ENCODE data around the gene DCUN1D3.
A peak's percentile ranks its signal among the peaks of the same experiment; 100 is the strongest.

The DCUN1D3 gene

DNA sequence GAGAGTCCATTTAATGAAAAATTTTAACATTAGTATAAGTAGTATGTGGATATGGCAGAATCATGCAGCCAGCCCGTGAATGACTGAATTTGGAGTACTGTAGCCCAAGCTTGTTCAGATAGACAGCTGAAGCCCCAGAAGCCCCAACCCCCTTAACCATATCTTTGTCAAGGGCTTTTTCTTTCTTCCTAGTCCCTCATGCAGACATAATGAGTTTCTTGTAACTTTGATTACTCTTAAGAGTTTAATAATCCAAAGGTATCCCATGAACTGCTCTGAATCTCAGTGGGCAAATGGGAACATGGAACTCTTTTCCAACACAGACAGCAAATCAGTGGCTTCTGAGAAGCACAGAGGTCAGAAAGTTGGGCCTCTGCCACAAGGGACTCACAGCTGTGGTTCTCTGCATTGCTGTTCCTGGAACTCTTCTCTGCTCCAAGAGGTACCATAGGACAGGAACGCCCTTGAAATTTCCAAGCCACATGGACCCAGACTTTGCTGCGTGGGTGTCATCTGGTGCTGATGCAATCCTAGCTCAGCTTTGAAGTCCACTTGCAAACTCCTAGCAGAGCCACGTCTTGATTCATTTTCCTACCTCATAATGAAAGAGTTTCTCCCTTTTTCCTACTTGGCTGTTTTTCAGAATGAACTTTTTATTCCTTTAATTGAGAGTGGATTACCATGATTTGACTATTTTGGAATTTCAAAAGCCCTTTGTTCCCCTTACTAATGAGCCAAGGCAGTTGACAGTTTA, 18.5 kb upstream of the DCUN1D3 start:
- no peak for DNase-seq

DNA sequence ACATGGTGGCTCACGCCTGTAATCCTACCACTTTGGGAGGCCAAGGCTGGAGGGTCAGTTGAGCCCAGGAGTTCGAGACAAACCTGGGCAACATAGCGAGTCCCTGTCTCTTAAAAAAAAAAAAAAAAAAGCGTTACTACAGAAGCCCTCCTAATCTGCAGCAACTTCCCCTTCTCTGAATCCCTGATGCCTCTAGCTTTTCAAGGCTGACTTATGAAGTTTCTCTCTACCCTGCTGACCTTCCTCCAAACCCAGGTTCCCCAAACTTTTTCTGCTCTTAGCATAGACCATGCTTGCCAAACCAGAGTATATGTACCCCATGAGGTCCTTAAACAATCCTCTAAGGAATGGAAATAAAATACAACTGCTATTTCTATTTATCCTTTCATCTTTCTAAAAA, 16.8 kb upstream of the DCUN1D3 start:
- no peak for DNase-seq

DNA sequence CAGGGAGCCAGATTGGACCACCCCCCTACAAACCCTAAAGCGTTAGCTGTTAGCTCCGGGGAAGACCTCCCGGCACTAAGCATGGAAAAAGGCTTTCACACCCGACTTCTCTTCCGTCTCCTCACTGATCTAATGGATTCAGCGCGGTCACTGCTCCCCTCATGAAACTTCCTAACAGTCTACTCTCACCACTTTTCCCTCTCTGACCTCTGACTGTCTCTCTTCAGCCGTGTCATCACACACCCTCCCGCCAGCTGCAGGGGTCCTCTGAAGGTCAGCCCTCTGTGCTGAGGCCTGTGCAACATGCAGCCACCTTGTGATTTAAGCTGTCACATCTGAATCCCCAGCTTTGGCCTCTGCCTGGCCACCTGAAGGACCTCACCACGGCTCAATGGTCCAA, 16.1 kb upstream of the DCUN1D3 start:
- no peak for DNase-seq

DNA sequence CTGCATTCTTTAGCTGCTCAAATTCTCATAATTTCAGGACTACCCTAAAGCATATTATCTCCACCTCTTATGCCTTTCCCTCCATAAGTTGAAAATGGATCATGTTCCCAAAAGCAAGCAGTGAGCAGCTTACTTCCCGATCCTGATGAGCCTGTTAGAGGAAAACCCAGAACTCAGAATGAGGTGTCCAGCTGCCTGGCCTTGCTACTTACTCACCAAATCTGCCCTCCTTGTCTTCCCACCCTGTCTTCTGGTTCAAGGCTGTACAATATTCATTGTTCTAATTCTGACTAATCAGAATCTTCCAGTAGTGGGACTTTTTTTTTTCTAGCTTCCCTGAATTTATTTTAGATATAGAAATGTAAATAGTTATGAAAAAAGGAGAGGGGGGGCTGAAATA, 11.2 kb upstream of the DCUN1D3 start:
- peak in 1 of 2 donors; percentile 12 for DNase-seq

DNA sequence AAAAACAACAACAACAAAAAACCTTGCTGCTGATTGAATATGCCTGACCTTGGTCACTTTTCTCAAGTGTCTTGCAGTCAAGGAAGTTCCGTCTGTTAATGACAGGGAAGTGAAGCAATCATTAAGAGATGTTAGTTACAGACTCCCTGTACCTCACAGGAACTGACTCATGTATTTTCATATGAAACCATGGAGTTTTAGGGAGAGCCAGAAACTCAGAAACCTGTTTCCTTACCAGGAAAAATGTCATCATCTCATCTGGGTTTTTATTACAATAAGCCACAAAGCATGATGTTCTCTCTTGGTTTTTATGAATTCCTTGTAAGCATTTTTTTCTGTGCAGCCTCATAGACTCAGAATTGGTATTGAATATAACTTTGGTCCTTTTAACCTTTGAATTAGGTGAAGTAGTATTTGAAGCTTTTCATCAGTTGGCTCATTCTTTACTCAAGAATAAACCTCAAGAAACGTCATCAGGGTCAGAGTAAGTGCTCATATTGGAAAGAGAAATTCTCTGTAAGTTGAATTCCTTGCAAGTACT, 10.7 kb upstream of the DCUN1D3 start:
- DNase-seq: peak; percentile 10 to 17

DNA sequence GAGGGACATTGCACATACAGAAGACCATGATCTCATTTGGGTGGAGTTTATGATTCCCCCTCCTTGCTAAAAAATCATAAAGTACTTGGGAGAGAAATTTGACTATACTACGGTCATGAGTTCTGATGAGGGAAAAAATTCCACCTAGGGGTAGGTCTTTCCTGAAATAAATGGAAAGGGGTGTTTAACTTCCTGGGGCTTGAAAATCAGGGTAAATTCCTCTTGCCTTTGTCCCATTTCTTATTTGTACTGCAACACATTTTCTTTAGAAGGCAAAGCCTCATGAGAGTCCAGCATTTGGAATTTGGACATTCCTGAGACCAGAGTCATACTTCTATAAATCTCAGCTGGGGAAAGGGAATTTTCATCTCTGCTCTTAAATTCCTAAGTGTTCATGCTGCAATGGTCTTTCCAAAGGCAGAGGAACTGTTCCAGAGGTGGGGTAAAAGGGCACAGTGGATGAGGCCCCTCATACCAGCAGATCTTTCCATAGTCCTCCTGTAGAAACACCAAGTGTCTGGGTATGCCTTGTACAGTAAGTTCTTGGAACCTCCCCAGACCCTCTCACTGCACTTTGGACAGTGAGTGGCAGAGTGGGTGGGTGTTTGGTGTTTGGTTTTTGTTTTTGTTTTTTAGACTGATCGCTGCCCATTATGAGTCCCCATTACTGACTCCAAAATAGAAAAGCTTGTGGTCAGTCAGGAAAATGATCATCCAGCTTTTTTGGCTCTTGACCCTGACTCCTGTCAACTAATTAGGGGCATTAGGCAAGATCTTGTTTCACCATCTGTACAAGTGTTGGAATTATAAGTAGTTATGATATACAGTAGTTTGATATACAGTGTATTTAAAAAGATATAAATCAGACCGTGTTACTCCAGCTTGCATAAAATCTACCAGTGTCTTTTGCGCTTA, 6.4 kb upstream of the DCUN1D3 start:
- no peak for DNase-seq

DNA sequence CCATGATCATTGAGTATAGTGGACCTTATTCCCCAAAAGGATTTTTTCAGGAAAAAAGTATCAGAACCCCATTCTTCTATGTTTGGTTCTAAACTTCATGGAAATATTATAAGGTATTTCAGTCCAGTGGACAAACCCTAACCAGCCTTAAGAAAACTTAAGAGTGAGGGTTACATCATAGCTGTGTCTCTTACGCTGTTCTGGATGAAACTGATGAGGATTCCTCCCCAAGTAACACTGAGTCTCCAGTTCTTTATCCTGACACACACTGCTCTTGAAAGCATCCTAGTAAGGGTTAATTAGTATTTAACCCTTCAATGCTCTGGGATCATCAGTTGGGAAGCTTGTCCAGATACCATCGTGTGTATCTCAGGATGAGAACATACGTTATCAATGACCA, 5.4 kb upstream of the DCUN1D3 start:
- no peak for DNase-seq

DNA sequence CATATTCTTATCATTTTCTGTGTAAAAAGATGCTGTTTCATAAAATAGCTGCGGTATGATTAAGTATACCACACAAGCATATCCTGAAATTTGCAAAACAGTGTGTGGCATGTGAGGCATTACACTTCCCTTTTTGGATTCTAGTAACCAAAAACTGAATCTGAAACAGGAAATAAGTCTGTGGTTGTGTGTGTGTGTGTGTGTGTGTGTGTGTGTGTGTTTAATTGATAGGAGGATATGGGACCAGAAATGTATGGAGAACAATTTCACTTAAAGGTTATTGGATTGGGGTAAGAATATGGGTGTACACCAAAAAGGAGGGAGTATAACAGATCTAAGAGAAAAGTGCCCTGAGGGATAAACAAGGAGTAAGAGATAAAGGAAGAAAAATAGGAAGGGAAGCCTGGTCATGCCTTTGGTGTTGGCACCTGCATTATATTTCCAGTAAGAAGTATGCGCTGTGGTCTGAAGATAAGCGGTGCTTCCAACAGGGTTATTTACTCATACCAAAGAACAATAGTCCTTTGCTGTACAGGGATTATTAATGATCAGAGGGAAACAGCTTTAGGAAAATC, 4.4 kb upstream of the DCUN1D3 start:
- peak; percentile 64 to 76 for DNase-seq

DNA sequence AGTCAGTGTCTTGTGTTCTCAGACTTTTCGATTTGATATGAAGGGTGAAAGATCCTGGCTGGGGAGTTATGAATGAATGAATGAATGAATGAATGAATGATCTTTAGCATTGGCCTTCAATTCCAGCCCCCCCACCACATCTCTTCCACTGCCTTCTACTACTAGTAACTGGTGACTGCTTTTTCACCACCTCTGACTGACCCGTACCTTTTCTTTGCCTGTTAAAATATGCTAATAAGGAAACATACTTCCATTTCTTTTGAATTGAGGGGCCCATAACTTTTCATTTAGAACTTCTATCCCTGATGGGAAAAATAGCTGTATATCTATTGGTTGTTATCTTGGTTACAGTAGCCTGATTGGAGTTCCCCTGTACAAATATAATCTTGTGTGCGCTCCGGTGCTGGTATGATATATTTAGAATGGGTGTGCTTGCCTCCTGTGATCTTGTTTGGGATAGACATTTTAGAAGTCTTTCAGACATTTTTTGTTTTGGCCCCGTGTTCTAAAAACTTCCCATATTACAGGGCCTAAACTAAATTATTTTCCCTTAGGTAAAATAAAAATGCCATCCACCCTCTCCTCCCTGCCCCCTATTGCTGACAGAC, 3.8 kb upstream of the DCUN1D3 start:
- no peak for DNase-seq

DNA sequence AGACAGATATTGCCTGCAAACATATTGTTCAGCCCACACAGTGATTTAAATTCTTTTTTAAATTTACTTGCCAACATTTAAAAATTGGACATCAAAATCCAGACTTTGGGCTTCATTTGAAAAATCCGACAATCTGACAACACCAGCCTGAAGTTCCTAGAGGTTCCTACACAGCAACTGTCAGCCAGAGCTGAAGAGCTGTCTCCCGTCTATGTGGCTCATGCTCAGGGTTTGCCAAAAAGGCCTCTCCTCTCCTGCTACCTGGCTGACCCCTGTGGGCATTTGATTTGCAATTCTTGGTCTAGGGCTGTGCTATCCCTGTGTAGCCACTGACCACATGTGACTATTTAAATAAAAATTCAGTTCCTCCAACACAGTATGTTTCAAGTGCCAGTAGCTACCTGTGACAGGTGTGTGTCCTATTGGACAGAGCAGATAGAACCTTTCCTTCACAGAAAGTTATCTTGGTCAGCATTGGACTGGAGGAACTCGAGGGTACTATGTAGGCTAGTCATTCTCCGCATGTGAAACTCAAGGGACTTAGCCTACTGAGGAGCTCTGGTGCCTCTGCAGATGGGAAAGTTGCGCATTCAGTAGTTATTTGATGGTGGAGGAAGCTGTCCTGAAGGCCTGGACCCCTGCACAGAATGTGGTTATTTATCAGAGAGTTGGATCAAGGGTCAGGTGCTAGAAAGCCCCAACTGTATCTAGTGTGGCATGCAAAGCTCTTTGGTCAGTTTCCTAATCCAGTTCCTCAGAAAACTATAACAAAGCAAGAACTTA, 3.1 kb upstream of the DCUN1D3 start:
- no peak for DNase-seq

DNA sequence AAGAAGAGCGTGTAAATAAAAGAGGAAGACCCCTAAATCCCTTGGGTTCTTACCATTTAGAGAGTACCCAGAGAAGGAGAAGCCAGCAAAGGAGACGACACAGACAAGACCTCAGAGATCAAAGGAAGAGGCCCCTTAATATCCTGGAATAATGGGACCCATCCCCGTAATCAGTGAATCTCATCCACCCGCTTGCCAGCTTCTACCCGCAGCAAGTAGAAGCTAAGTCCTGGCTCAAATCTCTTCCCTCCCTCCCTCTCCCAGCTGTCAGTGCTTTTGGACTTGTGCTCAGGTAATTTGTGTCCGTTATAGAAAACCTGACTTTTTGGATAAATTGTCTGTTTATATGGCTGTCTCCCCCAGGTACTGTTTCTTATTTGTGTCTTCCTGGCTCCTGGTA, 2.3 kb upstream of the DCUN1D3 start:
- DNase-seq: no peak

DNA sequence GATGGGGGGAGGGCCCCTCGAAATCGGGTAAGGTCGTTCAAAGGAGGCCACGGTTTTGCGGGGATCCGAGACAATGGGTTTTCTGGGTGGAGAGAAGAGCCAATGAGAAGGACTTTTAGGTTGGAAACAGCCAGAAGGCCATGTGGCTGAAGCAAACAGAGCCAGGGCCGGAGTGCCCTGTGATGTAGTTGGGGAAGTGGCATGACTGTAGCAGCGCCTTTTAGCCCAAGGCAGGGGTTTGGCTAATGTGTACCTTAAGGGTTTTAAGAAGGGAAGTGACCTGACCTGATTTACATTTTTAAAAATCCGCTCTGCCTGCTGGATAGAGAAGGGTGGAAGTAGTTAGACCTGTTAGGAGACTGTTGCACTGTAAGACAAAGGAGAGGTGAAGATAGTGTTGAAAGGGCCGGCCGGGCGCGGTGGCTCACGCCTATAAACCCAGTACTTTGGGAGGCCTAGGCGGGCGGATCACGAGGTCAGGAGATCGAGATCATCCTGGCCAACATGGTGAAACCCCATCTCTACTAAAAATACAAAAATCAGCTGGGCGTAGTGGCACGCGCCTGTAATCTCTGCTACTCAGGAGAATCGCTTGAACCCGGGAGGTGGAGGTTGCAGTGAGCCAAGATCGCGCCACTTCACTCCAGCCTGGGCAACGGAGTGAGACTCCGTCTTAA, 1.4 kb upstream of the DCUN1D3 start:
- DNase-seq: peak; percentile 57 to 62

DNA sequence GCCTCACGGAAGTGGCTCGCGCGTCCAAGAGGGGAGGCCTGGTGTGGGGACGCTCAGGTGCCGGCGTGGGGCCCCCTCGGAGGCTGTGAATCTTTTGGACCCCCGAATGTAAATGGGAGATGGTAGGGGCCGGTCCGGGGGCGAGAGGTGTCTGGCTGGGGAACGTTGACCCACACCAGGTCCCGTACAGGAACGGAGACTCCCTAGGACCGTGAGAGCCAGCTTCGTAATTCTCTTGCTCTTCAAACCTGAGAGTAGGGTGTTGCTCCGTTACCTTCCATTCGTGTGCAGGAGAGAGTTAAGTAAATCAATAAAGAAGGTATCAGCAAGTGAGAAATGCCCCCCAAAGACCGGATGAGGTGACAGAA, 894 bp upstream of the DCUN1D3 start:
- DNase-seq: no peak

DNA sequence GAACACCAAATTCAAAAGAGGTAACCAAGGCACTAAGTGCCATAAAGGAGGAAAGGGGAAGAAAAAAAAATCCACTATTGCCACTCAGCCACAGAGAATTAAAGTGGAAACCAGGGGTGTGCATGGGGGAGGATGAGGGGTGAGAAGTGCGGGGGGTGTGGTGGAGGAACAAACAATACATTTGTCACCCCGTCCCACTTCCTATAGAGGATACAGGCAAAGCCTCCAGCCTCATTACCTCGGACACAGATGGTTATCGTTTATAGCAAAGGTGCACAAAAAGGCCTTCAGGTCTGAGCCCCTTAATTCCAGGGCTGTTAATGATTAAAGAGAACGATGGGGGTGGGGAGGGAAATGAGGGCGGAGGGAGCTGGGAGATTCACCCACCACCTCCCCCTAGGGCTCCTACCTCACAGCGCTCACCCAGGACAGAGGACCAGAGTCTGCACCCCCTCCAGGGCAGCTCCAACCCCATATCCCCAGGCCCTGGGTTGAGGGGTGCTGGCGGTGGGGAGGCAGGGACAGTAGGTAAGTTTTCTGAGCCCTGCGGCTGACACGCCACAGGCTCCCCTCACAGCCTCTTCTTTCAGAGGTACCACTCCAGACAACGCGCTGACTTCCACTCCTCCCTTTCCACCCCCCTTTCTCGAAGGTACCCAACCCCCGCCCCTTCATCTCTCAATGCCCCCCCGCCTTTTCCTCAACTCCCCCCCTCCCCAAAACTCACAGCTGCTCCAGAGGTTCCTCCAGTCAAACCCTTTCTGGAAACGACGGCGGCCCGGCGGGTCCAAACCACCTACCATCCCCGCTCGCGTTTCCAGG, 470 bp downstream of the DCUN1D3 start:
- DNase-seq: peak in 1 of 2 donors; percentile 16

DNA sequence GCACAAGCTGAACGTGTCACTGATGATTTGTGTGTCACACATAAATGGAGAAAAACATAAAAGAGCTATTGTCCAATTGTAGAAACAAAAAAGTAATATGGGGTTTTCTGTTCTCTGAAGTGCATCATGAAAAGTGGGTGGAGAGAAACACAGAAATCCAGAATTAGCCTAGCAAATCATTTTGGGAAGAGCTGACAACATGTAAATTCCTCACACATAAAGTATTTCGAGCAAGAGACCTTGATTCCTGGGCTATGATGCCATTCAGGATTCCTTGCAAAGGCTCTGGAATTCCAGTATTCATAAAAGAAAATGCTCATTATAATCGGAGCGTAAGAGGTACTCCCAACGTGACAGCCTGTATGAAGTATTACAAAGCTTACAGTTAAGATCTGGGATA, 1.1 kb downstream of the DCUN1D3 start:
- no peak for DNase-seq

DNA sequence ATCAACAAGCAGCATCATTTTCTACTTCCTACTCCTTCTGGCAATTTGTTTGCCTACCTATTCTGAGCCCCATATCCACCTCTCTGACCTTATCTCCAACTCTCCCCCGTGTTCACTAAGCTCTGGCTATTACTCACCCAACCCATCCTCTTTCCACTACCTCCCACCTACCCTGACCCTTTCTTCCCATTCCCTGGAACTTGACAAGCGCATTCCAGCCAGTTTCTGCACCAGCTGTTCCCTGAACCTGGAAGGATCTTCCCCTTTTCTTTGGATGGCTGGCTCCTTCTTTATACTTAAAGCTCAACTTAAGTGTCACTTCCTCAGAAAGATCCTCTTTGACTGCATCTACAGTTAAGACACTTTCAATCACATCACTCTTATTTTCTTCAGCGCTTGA, 2.2 kb downstream of the DCUN1D3 start:
- no peak for DNase-seq

DNA sequence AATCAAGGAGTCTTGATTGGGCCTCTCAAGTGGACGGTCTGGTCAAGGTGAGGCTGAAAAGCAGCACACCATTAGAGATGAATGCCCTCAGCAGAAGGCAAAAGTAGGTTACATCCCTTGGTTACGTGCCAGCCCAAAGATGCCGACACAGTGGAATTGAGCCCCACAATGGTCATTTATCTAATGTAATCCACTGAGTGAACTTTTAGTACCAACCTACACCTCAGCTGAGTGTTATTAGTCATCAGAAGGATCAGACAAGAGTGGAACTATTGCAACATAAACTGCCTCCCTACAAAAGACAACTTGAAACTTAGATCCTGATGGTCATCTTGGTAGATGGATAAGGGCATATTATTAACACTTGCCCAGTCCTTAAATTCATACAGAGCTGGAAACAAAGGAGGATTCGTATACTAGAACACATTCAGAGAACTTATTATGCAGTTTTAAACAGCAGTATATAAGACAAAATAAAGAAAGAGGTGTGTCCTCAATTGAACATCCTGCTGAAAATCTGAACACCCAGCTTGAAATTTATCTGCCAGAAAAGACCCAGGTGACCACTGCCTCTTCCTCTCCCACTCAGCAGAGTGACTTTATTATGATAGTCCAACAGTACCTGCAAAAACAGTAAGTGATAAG, 2.8 kb downstream of the DCUN1D3 start:
- no peak for DNase-seq

DNA sequence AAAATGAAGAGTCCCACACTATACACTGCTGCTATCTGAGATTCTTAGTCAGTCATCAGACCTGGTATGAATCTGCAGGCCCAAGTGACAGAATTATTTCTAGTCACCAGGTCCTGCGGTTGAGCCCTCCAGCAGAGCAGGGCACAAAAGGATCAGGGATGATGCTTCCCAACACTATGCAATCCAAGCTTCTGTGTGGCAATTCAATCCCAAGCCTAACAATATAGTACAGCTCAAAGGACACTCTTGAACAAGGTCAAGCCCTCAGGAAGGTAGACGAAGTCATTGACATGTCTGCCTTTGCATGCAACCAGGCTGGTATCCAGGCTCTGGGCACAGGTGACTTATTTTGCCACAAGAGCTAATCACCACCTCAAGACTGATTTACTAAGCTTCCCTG, 5.8 kb downstream of the DCUN1D3 start:
- no peak for DNase-seq

DNA sequence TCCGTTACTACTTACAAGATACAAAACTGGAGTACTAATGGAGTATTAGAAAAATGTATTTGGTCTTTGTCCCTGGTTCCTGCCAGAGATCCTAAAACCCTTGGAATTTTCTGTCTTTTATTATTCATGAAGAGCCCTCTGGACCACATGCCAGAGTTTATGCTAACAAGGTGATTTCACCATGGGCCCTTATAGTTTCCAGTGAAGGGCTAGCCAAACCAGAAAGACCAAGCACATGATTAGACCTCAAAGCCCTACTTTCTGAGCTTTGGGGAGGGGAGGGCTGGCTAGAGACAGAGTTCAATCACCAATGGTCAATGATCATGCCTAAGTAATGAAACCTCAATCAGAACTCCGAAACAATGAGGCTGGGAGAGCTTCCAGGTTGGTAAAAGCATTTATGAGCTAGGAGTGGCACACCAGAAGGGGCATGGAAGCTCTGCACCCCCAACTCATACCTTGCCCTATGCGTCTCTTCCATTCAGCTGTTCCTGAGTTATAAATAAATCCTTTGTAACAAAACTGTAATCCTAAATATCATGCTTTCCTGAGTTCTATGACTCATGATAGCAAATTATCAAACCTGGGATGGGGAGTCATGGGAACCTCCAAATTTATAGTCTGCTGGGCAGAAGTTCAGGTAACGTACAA, 10.4 kb downstream of the DCUN1D3 start:
- DNase-seq: no peak

DNA sequence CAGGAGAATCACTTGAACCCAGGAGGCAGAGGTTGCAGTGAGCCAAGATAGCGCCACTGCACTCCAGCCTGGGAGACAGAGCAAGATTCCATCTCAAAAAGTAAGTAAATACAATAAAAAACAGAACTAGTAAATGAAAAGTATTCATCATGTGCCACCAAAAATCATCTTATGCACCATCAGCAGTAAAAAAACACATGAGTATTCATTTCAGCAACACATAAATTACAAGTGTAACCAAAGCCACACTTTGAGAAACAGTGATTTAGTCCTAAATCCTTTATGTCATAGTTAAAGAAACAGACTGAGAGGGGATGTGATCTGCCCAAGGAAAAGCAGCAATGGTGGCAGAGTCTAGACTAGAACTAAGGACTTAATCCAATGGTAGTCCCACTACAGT, 13.0 kb downstream of the DCUN1D3 start:
- DNase-seq: no peak

Measured in CD4-positive, alpha-beta T cell treated with Interferon alpha-2 for 1 hour (primary cell).